OCI-LY1 (cell line): Measurements from ENCODE around the gene PTPRD.

ENCODE experiments used
- EZH2 ChIP-seq: fragments of 200-600 bp; sonication (generic), shearing (Covaris generic); IDR thresholded peaks from 2 replicates; pipeline ENCODE4 v1.8.0; 2017; ENCODE audit warnings: borderline replicate concordance, mixed run types, mild to moderate bottlenecking, antibody characterized with exemption, low read length, moderate library complexity, mixed read lengths
- TF ChIP-seq, protein P1 (sequence below): fragments of 200-600 bp; sonication (generic), shearing (Covaris generic); IDR thresholded peaks from 2 replicates; pipeline ENCODE4 v1.5.1; 2017; ENCODE audit warnings: mild to moderate bottlenecking, antibody characterized with exemption, low read length, moderate library complexity, mixed read lengths

DNA sequence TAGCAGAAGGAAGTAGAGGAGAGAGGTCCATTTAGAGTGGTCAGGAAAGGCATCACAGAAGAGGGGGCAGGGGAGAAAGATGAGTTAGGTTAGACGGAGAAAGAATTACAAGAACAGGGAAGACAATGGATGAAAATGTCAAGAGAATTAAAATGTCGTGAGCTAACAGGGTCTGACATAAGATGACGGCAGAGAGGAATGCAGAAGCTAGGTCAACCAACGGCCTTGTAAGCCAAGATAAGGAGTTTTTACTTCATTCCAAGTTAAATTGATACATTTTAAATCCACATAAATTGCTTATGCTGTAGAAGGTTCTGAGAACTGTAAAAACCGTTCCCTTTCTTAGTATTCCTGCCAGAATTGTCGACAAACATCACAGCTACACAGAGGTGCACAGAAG, 1916.3 kb downstream of the PTPRD start:
- no peak for TF ChIP-seq EZH2
- TF ChIP-seq, protein P1, sequence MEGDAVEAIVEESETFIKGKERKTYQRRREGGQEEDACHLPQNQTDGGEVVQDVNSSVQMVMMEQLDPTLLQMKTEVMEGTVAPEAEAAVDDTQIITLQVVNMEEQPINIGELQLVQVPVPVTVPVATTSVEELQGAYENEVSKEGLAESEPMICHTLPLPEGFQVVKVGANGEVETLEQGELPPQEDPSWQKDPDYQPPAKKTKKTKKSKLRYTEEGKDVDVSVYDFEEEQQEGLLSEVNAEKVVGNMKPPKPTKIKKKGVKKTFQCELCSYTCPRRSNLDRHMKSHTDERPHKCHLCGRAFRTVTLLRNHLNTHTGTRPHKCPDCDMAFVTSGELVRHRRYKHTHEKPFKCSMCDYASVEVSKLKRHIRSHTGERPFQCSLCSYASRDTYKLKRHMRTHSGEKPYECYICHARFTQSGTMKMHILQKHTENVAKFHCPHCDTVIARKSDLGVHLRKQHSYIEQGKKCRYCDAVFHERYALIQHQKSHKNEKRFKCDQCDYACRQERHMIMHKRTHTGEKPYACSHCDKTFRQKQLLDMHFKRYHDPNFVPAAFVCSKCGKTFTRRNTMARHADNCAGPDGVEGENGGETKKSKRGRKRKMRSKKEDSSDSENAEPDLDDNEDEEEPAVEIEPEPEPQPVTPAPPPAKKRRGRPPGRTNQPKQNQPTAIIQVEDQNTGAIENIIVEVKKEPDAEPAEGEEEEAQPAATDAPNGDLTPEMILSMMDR = no peak
